Immature natural killer cell (primary cell): ENCODE data around the gene FKBP3. TPM values are rescaled to one million over a fixed set of nuclear protein-coding genes. Genes with fewer than 3 reads are reported as not detected.

Experiments used
- DNase-seq, 3 donors: peaks; one replicate each; pipeline ENCODE4 v3.0.0; 2022; ENCODE audit warnings: mixed read lengths in 1 of 3
- H3K27ac Mint-ChIP-seq, 6 donors: one replicate each; pipeline ENCODE4 v1.8.0; 2020; ENCODE audit warnings: mixed read lengths in 6 of 6, mild to moderate bottlenecking in 5 of 6, inconsistent platforms in 4 of 6, moderate library complexity in 3 of 6
- H3K27me3 Mint-ChIP-seq, 3 donors: one replicate each; pipeline ENCODE4 v1.8.0; 2020 to 2021; ENCODE audit warnings: low read depth in 3 of 3, mild to moderate bottlenecking in 3 of 3, mixed read lengths in 3 of 3, moderate library complexity in 3 of 3, inconsistent platforms in 1 of 3
- H3K36me3 Mint-ChIP-seq, 3 donors: one replicate each; pipeline ENCODE4 v1.8.0; 2020; ENCODE audit warnings: mixed read lengths in 3 of 3, inconsistent platforms in 2 of 3, mild to moderate bottlenecking in 2 of 3
- H3K4me1 Mint-ChIP-seq, 2 donors: one replicate each; pipeline ENCODE4 v1.8.0; 2020; ENCODE audit warnings: inconsistent platforms in 2 of 2, mild to moderate bottlenecking in 2 of 2, mixed read lengths in 2 of 2, moderate library complexity in 1 of 2
- H3K4me3 Mint-ChIP-seq, 5 donors: one replicate each; pipeline ENCODE4 v1.8.0; 2020; ENCODE audit warnings: mild to moderate bottlenecking in 5 of 5, mixed read lengths in 5 of 5, inconsistent platforms in 3 of 5, moderate library complexity in 3 of 5
- H3K9me3 Mint-ChIP-seq, 6 donors: one replicate each; pipeline ENCODE4 v1.8.0; 2020; ENCODE audit warnings: mild to moderate bottlenecking in 6 of 6, mixed read lengths in 6 of 6, inconsistent platforms in 4 of 6, moderate library complexity in 3 of 6
- polyA plus RNA-seq, 3 donors: library from polyadenylated mRNA; unstranded; fragments of 300-500 nt; fragmentation: Illumina TruSeq; gene quantifications; one replicate each; pipeline ENCODE4 v1.2.3, GENCODE V29; 2021

Gene FKBP3
- polyA plus RNA-seq, 3 donors from 2014 or later: 53.3 to 94.0 (median 60.3) TPM

DNA sequence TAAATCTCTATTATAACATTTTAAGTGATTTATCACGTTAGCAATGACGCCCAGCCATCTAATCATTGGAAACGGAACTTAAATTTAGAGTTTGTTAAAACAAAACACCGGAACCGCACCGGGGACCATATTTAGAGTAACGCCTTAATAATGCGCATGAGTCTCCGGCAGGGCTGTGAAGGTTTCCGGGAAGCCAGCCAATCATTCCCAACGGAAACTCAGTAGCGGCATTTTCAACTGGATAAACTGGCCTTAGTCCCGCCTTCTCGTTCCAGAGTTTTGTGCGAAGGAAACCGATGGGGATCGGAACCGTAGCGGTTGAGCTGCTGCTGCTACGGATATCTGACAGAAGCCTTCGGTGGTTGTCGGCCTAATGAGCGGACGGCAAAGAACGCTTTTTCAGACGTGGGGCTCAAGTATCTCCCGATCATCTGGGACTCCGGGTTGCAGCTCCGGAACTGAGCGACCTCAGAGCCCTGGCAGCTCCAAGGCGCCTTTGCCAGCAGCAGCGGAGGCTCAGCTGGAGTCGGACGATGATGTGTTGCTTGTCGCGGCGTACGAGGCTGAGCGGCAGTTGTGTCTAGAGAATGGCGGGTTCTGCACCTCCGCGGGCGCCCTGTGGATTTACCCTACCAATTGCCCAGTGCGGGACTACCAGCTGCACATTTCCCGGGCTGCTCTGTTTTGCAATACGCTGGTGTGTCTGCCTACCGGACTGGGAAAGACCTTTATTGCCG, 1.5 kb upstream of the FKBP3 start, which contains the start of gene FANCM:
Gene FANCM, plus strand, starts transcription at position 272 of the 737 bp plus-strand sequence. Its CDS starts 102 bp downstream, at position 374.
- Mint-ChIP-seq H3K9me3 (no peaks in the 10 kb centered on the region), H3K4me1 (peaks cover 43 to 55% of the 10 kb centered on the region in 2 donors), H3K4me3 (peak within 1 kb of the TSS; percentile 95 to 99 (median 96)), H3K36me3 (peaks cover 0 to 6% (median 0%) of the 10 kb centered on the region in 3 donors), H3K27ac (peak within 1 kb of the TSS; percentile 95 to 98 (median 96)), H3K27me3 (peaks cover 6 to 10% (median 6%) of the 10 kb centered on the region in 3 donors)
- peak; percentile 88 to 91 (median 90) for DNase-seq

DNA sequence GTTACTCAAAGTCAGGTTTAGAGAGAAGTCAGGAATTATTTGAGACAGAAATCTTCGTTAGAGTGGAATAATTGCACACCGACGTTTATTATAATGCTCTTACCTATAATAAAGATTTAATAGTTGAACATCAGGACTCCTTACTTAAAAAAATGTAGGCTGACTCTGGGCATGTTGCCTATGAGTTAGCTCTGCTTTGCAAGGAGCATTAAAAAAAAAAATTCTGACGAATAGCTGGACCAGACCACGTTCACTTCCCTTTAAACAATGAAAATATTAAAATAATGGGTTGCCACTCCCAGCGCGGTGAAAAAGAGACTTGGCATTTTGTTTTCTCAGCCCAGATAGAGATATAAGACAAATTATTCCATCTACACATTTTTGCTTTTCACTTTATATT, 875 bp upstream of the FKBP3 start:
- H3K27ac Mint-ChIP-seq: peak overlapping the region; percentile 95 to 98 (median 96)
- no peak for DNase-seq
- peaks cover 43 to 56% of the 10 kb centered on the region in 2 donors for H3K4me1 Mint-ChIP-seq
- H3K36me3 Mint-ChIP-seq: peaks cover 0 to under 1% (median 0%) of the 10 kb centered on the region in 3 donors
- peak overlapping the region; percentile 95 to 99 (median 96) for H3K4me3 Mint-ChIP-seq
- no peaks in the 10 kb centered on the region for H3K9me3 Mint-ChIP-seq
- peaks cover 6 to 10% (median 6%) of the 10 kb centered on the region in 3 donors for H3K27me3 Mint-ChIP-seq

DNA sequence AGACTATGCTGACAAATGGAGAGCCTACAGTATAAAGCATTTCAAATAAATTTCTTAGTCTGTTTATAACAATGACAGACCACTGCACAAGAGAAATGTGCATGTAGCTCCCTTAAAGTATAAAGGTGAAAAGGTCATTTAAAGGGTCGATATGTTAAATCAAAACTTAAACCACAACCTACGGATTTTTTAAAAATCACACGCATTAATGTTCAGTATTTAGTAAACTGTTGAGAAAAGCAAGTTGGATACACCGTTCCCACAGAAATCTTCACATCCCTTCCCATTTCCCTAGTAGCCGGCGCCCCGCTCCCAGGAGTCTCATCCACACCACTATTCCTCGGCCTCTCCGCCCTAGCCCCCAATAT, 614 bp downstream of the FKBP3 start:
- H3K36me3 Mint-ChIP-seq: no peaks in the 10 kb centered on the region
- H3K9me3 Mint-ChIP-seq: no peaks in the 10 kb centered on the region
- peak overlapping the region; percentile 95 to 99 (median 96) for H3K4me3 Mint-ChIP-seq
- peak overlapping the region; percentile 91 to 98 (median 96) for H3K27ac Mint-ChIP-seq
- H3K4me1 Mint-ChIP-seq: peaks cover 43 to 56% of the 10 kb centered on the region in 2 donors
- peaks cover 6 to 10% (median 6%) of the 10 kb centered on the region in 3 donors for H3K27me3 Mint-ChIP-seq
- DNase-seq: no peak

DNA sequence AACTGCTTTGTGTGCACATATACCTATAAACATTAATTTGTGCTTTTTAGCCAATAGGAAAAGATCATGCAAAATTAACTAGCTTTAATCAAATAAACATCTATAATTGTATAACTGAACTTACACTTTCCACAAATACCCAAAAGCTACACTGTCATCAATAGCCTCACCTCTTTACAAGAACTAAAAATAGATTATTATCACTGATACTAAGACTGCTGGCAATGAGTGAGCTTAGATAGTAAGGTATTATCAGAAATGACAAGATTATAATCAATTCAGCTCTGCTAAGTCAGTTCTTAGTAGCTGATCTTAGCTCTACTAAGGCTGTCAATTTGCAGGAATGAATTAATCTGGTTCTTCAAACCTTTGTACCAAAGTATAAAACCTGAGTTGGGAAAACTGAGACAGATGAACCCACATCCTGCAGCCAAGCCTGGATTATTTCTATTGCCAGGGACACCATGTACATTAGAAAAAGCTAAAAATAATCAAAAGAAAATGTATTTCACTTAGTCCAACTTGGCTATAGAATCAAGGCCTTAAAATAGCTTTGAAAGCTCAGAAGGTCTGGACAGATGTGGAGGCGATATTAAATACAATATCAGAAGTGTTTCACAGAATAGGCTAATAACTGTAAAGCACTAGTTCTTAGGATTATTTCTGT, 5.2 kb downstream of the FKBP3 start:
- peaks cover 7 to 17% (median 8%) of the 10 kb centered on the region in 3 donors for H3K36me3 Mint-ChIP-seq
- DNase-seq: no peak
- H3K4me1 Mint-ChIP-seq: peaks cover 14 to 24% of the 10 kb centered on the region in 2 donors
- H3K27me3 Mint-ChIP-seq: peaks cover 0 to 6% (median 0%) of the 10 kb centered on the region in 3 donors
- H3K27ac Mint-ChIP-seq: no peak overlapping the region
- no peak overlapping the region for H3K4me3 Mint-ChIP-seq
- H3K9me3 Mint-ChIP-seq: no peaks in the 10 kb centered on the region

DNA sequence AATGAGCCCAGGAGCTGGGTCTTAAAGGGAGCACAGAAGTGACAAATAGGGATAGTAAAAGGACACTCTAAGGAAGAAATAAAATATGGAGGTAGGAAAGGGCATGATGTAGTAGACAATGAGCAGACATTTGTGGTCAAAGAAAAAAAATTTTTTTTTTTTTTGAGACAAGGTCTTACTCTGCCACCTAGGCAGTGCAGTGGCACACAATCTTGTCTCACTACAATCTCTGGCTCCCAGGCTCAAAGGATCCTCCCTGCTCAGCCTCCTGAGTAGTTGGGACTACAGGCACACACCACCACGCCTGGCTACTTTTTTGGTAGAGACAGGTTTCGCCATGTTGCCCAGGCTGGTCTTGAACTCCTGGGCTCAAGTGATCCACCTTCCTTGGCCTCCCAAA, 8.5 kb downstream of the FKBP3 start:
- peak overlapping the region in 1 of 6 donors; percentile 78 for H3K27ac Mint-ChIP-seq
- H3K27me3 Mint-ChIP-seq: peaks cover 0 to 1% (median 0%) of the 10 kb centered on the region in 3 donors
- DNase-seq: no peak
- peaks cover 12 to 26% (median 16%) of the 10 kb centered on the region in 3 donors for H3K36me3 Mint-ChIP-seq
- no peaks in the 10 kb centered on the region for H3K9me3 Mint-ChIP-seq
- H3K4me3 Mint-ChIP-seq: no peak overlapping the region
- H3K4me1 Mint-ChIP-seq: peaks cover 1% of the 10 kb centered on the region in 2 donors

DNA sequence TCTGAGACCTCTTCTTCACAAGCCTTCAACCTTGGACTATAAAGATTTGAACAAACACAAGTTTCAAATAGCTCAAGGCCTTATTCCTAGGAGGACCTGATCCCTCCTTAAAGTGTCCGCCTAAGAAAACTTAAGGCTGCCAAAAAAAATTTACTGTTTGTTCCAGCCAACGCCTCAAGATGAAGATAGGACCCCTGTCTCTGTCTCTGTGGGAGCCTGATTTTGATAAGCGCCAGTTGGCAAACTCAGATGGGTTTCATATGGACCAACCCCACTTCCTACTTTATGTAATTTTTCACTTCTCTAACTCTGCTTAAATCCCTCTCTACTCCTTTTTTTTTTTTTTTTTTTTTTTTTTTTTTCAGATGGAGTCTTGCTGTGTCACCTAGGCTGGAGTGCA, 11.0 kb downstream of the FKBP3 start:
- peaks cover 23 to 38% (median 27%) of the 10 kb centered on the region in 3 donors for H3K36me3 Mint-ChIP-seq
- DNase-seq: no peak
- no peak overlapping the region for H3K27ac Mint-ChIP-seq
- no peaks in the 10 kb centered on the region for H3K4me1 Mint-ChIP-seq
- H3K4me3 Mint-ChIP-seq: no peak overlapping the region
- H3K27me3 Mint-ChIP-seq: peaks cover 0 to 1% (median 0%) of the 10 kb centered on the region in 3 donors
- H3K9me3 Mint-ChIP-seq: no peaks in the 10 kb centered on the region

DNA sequence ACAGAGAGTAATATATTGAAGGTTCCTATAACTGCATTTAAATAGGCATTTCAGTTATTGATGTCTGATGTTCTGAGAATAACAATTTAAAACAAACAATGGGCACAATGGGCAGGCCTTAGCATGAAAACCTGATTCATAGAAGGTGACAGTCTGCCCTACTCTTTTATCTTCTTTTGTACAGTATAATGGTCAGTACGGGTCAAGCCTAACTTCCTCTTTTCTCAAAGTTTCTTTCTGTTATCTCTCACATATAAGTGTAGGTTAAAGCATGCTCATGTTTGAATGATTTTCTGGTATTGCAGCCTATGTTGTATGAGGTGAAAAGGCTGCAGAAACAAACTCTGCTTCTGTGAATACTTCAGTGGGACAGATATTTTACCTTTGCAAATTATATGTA, 14.2 kb downstream of the FKBP3 start:
- Mint-ChIP-seq H3K36me3 (peaks cover 16 to 43% (median 29%) of the 10 kb centered on the region in 3 donors), H3K27ac (no peak overlapping the region), H3K9me3 (no peaks in the 10 kb centered on the region), H3K4me1 (no peaks in the 10 kb centered on the region), H3K27me3 (no peaks in the 10 kb centered on the region), H3K4me3 (no peak overlapping the region)
- DNase-seq: no peak

DNA sequence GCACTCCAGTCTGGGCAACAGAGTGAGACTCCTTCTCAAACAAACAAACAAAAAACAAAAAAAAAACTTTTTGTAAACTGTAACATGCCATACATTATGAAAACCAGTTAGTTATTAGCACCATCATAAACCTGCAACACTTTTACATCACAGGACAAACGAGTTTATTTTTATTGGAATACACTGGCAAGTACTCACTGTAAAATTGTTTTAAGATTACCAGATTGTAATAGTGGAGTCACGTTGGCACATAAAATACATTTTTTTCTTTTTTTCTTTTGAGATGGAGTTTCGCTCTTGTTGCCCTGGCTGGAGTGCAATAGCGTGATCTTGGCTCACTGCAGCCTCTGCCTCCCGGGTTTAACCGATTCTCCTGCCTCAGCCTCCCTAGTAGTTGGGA, 15.7 kb downstream of the FKBP3 start:
- DNase-seq: no peak
- Mint-ChIP-seq H3K4me1 (no peaks in the 10 kb centered on the region), H3K36me3 (peaks cover 12 to 41% (median 32%) of the 10 kb centered on the region in 3 donors), H3K27me3 (no peaks in the 10 kb centered on the region), H3K9me3 (no peaks in the 10 kb centered on the region), H3K27ac (no peak overlapping the region), H3K4me3 (no peak overlapping the region)

DNA sequence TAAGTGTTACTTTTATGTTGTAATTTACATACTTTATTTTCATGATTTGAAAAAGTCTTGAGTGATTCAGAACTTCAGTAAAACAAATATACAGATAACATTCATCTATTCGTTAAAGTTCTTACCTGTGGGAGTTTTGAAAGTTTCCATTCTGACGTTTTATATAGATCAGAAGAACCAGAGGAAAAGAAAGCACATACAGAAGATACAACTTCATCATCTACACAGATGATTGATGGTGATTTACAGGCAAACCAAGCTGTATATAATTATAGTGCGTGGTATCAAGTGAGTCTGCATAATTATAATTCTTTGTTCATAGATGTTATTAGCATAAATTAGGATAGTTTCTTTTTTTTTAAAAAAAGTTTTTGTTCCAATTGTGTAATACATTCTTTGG, 20.0 kb downstream of the FKBP3 start:
- Mint-ChIP-seq H3K36me3 (peaks cover 0 to 45% (median 33%) of the 10 kb centered on the region in 3 donors), H3K4me1 (no peaks in the 10 kb centered on the region), H3K27me3 (no peaks in the 10 kb centered on the region), H3K4me3 (no peak overlapping the region), H3K9me3 (no peaks in the 10 kb centered on the region), H3K27ac (no peak overlapping the region)
- no peak for DNase-seq

DNA sequence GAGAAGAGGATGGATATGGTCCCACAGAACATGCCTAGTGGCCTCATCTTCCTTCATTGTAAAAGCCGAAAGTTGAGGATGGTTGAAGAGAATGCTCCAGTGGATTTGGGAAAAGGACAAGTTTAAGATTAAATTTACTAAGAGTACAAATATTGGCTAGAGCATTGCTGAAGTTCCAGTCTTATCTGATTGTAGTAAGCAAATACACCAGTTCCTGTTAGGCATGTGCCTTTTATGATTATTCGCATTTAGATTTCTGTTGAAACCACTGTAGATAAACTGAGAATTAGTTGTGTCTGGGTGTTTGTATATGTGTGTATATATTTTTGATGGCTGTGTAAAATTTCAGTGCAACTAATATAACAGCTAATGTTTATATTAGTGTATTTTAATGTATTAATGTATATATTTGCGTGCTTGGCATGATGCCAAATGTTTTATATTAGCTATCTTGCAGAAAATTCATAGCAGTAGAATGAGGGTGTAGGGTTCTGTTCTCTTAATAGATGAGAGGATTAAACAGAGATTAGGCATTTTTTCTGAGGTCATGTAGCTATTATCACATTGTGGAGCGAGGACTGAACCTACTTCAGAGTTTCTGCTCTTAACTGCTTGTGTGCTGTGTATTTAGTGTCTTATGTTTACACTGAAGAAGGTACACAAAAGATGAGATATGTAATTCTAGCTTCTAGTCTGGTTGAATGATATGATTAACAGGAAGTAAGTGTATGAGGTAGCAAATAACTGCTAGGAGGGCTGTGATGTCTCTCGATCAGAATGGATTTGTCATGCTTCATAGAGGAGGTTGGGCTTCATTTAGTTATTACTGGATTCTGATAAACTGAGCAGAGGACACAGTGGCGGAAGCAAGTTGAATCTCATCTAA, 21.1 kb downstream of the FKBP3 start:
- Mint-ChIP-seq H3K9me3 (no peaks in the 10 kb centered on the region), H3K4me3 (no peak overlapping the region), H3K36me3 (peaks cover 8 to 43% (median 26%) of the 10 kb centered on the region in 3 donors), H3K27me3 (no peaks in the 10 kb centered on the region), H3K27ac (peak overlapping the region in 4 of 6 donors; percentile 9 to 47 (median 14)), H3K4me1 (no peaks in the 10 kb centered on the region)
- no peak for DNase-seq

DNA sequence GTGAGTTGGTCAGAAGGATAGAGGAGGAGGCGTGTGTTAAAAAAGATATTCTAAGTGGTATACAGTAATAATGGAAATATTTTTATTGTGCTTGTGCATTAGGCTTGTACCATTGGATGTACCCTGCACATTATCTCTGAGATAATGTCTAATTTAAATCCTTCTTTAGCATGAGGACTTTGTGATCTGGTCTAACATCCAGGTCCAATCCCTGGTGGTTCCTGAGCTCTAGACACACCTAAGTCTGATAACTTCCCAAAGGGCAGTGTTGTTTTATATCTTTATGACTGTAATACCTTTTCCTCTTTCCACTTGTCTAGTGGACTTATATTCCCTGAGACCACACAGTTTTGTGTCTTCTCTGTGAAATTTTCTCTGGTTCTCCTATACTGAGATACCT, 29.7 kb downstream of the FKBP3 start:
- peak overlapping the region in 2 of 6 donors; percentile 20 to 43 for H3K27ac Mint-ChIP-seq
- no peaks in the 10 kb centered on the region for H3K9me3 Mint-ChIP-seq
- H3K4me3 Mint-ChIP-seq: no peak overlapping the region
- no peak for DNase-seq
- no peaks in the 10 kb centered on the region for H3K4me1 Mint-ChIP-seq
- no peaks in the 10 kb centered on the region for H3K27me3 Mint-ChIP-seq
- H3K36me3 Mint-ChIP-seq: peaks cover 23 to 27% (median 26%) of the 10 kb centered on the region in 3 donors

DNA sequence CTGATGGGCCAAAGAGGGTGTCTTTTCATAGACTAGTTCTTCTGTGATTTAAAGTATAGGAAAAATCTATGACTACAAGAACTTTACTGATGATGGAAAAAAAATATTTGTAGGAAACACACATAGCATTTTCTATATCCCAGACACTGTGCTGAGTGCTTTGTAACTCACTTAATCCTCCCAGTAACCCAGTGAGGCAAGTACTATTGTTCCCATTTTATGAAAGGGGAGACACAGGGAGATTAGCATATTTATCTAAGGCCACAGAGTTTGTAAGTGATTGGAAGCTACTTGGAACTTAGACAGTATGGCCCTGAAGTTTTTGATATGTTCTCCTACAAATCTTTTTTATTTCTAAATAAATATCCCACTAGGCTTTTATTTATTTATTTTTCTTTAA, 30.5 kb downstream of the FKBP3 start:
- Mint-ChIP-seq H3K27ac (no peak overlapping the region), H3K4me3 (no peak overlapping the region), H3K4me1 (no peaks in the 10 kb centered on the region), H3K36me3 (peaks cover 24 to 27% (median 27%) of the 10 kb centered on the region in 3 donors), H3K27me3 (no peaks in the 10 kb centered on the region), H3K9me3 (no peaks in the 10 kb centered on the region)
- no peak for DNase-seq

DNA sequence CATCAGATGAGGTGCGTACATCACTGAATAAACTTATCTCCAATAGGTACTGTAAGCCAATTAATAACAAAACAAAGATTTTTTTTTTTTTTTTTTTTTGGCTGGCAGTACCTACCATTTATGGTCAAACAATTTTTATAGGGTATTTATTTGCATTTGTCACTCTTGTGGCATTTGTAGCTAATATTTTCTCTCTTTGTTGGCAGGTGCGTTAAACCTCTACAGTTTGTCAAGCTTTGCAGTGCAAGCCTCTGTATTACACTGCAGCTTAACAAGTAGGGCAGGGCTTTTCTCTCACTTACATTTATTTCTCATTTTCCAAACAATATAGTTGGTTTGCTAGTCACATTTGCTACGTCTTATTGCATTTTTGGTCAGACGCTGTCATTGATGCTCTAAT, 38.1 kb downstream of the FKBP3 start:
- H3K4me3 Mint-ChIP-seq: no peak overlapping the region
- H3K36me3 Mint-ChIP-seq: peaks cover 27 to 44% (median 28%) of the 10 kb centered on the region in 3 donors
- H3K27ac Mint-ChIP-seq: no peak overlapping the region

More for the DNA sequence above, 38.1 kb downstream of the FKBP3 start:
- no peak for DNase-seq
- Mint-ChIP-seq H3K4me1 (peaks cover 7 to 20% of the 10 kb centered on the region in 2 donors), H3K9me3 (no peaks in the 10 kb centered on the region), H3K27me3 (peaks cover 0 to 4% (median 0%) of the 10 kb centered on the region in 3 donors)
